Smooth muscle cell of the umbilical artery (primary cell): ENCODE results near the gene FAN1. TPM values are rescaled to one million over a fixed set of nuclear protein-coding genes. Genes with fewer than 3 reads are reported as not detected.

Experiments used
- total RNA-seq: library from RNA; depleted of rRNA; stranded (reverse); fragments of >200 nt; gene quantifications from 2 replicates; pipeline ENCODE4 v1.2.3, GENCODE V29; 2014

Gene FAN1
- total RNA-seq, result 23.8 and 27.4 TPM in 2 replicates

DNA sequence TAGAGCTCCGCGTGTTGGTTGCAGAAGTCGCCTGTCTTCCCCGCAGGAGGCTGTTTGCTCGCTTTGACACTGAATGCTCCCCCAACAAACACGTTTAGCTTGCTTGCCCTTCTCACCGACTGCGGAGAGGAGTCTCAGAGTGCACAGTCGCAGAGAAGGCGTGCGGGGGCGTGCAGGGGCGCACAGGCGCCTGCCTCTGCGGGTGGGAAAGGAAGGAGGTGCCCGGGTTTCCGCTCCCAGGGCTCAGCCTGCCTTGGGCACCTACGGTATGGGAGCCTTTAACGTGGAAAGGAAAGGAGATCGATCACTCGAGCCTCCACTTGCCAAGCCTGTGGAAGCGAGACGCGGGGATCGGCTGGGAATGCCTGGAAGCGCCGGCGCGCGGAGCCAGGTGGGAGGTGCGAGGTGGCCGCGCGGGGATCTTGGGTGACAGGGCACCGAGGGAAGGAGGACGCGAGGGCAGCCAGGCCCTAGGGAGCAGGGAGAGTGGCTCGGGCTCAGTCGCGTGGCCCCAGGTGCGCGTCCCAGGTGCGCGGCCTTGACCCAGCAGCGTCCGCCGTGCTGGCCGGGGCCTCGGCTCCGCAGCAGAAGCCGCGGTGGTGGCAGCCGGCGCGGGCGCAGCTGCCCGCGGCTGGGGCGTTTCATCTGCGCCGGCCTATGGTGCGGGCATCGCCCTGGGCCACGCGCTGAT is at the start of gene FAN1:
Gene FAN1, plus strand, starts transcription at position 419 of the 691 bp plus-strand sequence. CDS start 749 bp downstream, outside the sequence.

DNA sequence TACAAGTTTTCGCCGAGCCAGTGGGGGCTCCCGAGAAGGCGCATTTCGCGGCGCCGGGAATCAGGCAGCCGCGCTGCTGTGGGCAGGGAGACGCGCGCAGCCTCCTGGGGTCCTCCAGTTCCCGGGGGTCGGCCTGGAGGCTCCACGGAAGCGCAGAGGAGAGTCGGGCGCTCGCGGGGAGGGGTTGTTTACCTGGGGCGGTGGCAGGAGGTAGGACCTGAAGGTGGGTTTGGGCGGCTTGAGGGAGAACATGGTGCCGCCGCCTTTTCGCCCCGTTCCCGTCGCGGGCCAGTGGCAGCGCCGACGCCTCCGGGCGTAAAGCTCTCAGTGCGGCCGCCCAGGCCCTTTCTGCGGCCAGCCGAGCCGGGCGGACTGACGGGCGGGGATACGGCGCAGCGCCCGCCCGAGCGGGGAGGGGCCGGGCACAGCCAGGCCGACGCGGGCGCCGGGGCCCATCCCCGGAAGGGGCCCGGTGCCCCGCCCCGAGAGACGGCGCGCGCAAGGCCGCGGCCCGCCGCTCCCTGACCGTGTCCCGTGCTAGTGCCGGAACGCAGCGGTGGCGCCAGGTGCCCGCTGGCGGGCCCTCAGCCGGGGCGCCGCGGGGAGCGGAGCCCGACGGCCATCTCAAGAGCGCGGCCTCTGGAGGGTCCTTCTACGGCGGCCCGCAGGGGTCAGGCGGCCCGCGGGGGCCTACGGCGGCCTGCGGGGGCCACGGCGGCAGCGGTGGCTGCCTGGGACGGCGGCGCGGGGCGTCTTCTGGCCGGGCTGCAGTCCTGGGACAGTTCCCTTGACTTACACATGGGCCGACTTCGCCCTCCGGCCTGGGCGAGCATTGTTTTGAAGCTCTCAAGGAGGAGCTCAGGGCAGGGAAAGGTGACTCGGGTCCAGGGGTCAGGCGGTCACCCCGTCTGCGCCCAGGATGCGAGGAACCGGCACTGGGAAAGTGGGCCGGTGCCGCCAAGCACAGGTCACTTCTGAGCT is 87.8 kb downstream of the FAN1 start, which contains the start of gene MTMR10:
Gene MTMR10, minus strand, starts transcription at position 374 of the 981 bp plus-strand sequence. Its CDS starts 122 bp downstream, at position 252.

Other genes starting within 250 kb of the FAN1 start
- 21.7 and 24.0 TPM in 2 replicates for gene MTMR10, start 87.7 kb downstream of the FAN1 start, total RNA-seq
- not detected in 2 replicates for gene TRPM1, start 197.8 kb downstream of the FAN1 start, total RNA-seq